Pons (tissue), 1 donor: ENCODE data around the gene DPT.
"Not testable (repeated sequence)": the region's sequence is repeated elsewhere in the genome, so short reads cannot be mapped to it uniquely, and the experiment has no call there.

Experiments used
- DNase-seq: peaks from one replicate; pipeline ENCODE4 v3.0.0-alpha.2; 2016; ENCODE audit warnings: low spot score

Gene DPT

DNA sequence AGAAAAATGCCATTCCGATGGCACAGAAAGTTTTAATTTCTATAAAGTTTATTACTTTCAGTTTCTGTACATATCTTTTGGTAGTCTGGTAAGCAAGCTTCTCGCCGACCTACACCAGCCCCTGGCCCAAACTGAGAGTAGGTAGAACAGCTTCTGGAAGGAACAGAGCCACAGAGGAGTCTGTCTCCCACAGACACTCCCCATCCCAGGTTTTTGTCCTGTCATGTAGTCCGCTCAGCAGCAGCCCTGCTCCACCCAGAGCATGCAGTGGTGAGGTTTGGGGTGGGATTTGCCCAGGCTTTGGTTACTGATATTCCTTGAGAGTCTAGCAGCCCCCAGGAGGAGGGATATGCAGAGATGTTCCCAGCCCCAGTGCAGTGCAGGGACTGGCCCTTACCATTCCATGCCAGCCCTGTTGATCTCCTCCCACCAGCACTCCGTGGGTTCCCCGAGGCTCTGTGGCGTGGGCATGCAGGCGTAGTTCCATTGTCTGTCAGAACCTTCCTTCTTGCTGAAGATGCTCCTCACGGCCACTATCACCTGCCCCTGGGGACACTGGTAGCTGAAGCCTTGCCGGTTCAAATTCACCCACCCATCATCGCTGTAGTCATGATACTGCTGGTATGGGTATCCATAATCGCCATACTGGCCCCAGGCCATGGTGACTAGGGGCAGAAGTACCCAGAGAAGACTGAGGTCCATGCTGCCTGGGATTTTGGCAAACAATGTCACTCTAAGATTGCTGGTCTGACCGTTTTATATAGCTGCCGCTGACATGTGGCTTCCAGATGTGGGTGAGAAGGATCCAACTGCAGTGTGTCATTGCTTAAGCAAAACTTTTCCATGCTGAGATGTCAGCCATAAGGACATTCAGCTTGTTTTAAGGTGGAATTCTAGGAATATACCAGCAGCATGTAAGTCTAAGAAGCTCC is at the start of gene DPT:
TSS of gene DPT (minus strand) at position 734 of the 932 bp plus-strand sequence. CDS start at position 702, 32 bp downstream.
- no peak for DNase-seq

DNA sequence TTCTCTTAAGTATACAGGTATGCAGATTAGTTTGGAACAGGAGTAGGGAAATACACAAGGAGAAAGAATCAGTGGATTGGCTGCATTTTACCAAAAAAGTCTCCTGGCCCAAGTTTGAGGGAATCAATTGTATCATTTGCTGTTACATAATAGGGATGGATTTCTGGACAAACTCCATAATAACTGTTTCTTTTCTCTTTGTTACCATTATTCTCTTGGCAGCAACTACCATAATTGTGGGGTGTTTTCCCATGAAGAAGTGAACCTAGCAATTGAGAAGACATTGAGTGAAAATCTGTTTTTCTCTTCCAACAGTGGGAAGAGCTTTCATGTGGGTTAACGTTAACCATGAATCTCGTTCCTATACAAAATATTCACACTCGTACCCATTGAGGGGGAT is 46.4 kb upstream of the DPT start:
- DNase-seq, result no peak

DNA sequence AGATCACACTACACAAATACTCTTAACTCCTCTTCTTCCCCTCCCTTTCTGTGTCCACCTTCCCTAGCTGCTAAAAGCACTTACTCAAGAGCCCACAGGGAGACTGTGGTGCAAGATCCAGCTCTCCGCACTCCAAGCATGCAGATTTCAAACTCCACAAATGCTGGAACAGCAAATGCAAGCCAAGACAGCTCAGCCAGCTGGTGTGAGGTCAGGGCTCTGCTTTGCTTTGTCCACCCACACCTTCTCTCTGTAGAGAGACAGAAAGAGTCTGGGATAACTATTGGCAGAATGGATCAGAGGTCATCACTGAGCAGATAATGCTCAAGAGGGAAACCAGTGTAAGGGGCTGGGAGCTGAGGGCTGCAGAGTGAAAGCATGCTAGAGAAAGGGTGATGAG is 45.2 kb upstream of the DPT start:
- no peak for DNase-seq

DNA sequence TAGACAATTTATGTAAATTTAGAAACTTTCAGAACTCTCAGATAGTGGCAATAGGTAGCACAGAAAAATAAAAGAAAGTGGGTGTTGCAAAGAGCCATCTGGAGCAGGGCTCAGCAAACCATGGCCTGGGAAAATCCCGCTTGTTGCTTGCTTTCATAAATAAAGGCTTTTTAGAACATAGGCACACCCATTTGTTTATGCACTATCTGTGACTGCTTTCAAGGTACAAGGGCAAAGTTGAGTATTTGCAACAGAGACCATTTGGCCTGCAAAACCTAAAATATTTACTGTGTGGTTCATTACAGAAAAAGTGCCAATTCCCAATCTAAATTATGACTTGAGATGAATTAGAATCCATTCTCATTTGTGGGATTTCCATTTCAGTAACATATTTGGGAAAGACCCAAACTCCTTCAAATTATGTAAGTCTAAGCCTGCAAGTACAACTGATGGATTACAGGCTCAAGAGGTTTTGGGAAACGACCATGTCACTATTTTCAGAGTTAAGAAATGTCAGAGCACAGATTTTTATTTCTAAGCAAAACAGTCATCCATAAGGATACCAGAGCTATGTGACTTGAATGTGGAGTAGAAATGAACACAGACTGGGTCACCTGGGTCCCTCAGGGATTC is 43.5 kb upstream of the DPT start:
- no peak for DNase-seq

DNA sequence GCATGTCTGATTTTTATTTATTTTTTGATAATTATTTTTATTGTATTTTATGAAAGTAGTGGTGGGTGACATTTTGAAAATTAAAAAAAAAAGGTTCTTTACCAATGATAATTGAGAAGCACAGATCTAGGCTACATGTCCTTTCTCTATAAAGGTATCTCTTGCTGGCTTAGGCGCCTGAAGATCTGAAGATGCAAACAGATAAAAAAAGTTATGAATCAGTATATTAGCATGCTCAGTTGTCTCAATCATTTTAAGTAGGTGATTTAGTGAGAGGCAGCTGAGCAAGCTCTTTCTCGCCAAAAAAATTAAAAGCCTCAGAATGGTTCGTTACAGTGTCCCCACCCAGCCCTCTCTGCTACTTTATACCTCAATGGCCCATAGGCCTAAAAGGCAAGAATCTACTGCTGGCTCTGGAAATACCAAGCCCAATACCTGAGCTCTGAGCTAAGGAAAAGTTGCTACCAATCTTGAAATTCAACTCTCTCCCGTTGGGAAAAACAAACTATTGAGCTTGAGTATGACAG is 42.2 kb upstream of the DPT start:
- DNase-seq, result no peak

DNA sequence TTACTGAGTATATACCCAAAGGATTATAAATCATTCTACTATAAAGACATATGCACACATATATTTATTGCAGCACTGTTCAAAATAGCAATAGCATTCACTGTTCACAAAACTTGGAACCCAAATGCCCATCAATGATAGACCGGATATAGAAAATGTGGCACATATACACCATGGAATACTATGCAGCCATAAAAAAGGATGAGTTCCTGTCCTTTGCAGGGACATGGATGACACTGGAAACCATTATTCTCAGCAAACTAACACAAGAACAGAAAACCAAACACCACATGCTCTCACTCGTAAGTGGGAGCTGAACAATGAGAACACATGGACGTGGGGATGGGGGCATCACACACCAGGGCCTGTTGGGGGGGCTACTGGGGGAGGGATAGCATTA is 40.9 kb upstream of the DPT start:
- not testable (repeated sequence) for DNase-seq

DNA sequence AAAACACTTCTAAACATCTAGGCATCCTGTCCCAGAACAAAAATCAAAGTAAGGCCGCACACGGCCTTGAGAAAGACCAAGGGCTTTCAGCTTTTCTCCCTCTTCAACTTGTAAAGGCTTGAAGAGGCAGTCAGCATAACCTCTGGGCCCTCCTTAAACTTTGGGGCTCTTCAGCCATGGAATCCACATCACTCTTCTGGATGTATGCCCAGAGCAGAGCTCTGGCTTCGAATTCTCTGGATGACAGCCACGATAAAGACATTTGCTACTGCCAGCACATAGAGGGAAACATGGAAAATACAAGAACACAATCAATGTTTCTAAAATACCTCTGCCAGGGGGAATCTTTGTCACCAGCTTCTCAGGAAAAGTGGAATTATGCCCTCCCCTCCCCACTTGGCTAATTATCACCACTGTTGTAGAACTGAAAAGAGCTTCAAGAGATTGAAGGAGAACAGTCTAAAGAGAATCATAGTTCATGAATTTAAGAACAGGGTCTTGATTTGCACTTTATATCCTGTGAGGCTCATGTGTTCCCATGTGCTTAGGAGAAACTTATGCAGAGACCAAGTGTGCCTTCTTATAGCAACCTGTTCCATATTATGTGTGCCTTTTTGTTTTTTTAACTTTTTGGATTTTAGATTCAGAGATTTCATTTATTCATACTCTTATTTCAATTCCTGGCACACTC is 39.0 kb upstream of the DPT start:
- DNase-seq, result peak; percentile 38

- no peak for DNase-seq
These were observed 37.6 kb upstream of the DPT start for GRCh38 chr1:168766568-168766967.

DNA sequence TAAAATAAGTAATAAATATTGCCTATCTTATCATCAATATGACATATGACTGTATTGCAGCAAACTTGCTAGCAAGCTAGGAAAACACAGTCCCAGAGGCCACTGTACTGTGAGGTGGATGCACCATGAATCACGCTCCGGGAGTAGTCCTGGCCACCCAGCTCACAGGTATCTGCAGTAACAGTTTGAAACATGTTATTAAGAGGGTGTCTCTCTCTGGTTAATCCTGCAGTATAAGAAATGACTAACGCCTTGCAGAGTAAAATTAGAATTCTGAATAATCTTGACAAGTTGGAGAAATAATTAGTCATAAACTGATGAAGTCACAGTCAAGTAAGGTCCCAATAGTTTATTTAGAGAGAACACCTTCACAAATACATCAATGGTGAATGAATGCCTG is 34.0 kb upstream of the DPT start:
- no peak for DNase-seq

DNA sequence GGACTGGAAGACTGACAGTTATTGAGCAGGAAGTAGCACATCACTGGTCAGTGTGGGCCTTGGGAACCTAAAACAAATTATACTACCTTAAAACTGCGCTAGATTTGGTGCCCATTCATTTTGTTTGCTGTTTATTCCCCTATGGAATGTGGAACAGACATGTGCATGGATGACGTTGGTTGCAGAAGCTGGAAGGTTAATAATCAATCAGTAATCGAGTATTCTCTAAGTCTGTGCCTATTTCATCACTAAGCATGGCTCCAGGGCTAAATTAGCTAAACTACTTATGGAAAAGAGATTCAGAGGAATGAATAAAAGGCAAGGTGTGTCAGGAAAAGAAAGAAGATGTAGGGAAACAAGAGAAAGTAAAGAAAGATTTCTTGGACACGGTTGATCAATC is 33.5 kb upstream of the DPT start:
- no peak for DNase-seq

- no peak for DNase-seq
These were observed 31.8 kb upstream of the DPT start for GRCh38 chr1:168760781-168761180.

- DNase-seq, result no peak
These were observed 31.2 kb upstream of the DPT start for GRCh38 chr1:168760241-168760640.

DNA sequence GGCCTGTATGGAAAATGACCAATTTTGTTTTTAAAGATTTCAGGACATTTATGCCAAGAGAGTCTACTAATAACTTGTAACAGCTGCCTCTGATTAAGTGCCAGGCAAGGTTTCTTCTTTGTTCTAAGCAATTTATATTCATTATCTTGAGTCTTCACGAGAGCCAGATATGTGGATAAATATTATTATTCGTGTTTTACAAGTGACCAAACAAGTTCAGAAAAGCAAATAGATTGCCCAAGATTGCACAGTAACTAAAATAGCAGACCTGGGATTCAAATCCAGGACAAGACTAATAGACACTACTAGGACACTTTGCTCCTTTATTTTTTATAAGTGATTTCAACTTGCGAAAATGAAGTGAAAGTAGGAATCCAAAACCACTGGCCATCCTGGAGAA is 30.1 kb upstream of the DPT start:
- DNase-seq, result no peak

DNA sequence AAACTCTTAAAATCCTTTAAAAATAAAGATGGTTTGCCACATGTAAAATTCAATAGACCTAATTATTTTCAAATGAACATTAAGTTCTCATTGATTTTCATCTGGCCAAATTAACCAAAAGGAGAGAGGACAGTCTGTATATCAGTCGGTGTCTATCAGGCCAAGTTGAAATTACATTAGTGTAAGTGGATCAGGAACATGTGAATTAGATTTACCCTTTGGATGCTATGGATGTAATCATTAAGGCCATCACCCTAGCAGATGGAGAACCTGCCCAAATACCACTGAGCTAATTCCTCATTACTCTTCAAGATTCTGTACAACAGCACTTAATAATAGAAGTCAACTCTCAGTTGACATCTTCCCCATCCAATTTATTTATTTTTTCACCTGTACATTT is 29.5 kb upstream of the DPT start:
- no peak for DNase-seq

DNA sequence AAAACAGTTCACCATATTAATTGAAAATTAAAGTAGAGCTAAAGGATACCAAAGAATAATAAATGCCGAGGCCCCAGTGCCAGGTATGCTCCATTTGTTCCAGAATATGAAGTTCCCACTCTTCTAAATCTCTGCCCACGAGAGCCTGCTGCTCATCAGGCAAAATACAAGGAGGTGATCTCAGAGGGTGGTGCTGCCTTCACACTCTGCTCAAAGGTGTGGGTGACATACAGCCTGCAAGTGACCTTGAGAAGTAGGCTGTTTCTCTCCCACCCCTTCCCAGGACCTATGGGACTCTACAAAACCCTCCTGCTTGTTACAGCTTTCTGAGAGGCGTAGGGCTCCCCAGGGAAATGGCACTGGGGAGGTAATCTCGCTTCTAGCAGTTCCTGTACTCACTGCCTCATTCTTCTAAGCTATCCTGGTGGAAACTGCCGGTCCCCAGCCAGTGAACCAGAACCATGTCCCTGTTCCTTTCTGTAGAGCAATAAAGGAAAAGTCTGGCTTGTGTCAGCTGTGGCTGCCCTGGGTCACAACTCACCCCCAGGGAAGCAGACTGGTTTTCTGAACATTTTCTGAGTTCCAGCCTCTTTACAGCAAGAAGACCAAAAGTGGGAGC is 26.9 kb upstream of the DPT start:
- DNase-seq, result no peak

DNA sequence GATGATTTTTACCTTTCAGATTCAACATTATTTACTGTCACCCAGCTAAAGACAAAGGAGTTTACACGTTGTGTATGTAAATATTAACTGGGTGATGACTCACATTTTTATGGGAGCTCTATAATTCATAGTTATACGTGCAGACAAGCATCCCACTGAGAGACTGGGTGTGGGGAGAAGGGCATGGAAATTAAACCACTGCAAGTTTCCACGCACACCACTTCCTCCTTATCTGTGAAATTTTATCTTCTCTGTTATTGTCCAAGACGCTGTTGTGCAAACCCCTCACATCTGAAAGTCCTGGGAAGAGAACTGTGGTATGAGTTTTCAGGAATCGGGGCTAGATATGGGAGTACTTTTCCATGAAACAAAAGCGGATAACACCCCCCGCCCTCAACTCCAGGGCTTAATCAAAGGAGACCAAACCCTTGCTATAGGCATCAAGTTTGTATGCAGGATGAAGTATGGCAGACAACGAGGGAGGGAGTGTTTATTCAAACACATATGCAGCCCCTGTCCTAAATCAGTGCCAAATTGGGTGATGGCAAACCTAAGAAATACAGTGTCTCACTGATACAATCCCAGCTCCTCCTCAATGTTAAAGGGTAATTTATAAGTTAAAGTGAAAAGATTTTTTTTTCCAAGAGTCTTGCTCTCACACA is 23.3 kb upstream of the DPT start:
- no peak for DNase-seq

DNA sequence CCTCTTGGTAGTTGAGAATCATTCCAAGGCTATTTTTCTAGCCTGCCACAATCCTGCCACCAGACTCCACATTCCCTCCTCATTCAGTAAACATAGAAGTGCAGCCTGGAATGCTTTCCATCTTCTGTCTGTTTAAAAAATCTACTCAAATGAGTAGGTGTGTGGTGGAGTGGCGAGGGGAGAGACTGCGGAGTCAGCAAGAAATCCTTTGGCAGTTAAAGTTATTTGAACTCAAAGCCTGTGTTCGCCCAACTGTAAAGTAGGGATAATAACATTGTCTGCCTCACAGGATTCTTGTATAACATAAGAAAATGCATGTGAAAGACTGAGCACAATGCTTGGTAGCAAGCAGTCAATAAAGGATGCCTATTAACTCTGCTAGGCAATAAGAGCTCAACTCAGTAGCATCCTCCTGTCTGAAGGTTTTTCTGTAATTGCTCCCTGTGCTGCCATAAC is 22.2 kb upstream of the DPT start:
- no peak for DNase-seq

GRCh38 chr1:168742994-168743650 is 14.1 kb upstream of the DPT start:
- DNase-seq, result no peak

DNA sequence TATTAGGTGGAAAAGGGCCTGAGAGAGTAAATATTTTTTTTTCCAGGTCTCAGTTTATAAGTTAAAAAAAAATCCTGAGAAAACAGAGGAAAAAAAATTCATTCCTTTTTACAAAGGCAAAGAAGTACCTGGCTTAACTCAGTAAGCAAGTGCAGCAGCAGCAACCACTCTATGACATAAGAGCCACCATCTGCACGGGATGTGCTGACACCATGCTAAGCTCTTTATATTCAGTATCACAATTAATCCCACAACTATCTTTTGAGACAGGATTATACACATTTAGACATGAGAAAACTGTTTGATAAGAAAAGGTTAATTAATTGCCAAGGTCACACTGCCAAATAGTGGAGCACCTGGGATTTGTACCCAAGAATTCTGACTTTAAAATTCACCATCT is 13.4 kb upstream of the DPT start:
- DNase-seq, result no peak

- DNase-seq, result no peak
These were observed 10.9 kb upstream of the DPT start for GRCh38 chr1:168739908-168740307.

- DNase-seq, result no peak
These were observed 7.5 kb upstream of the DPT start for GRCh38 chr1:168736520-168736919.
